ENCODE data around the gene GPR160. TPM values are rescaled to one million over a fixed set of nuclear protein-coding genes. Genes with fewer than 3 reads are reported as not detected.

The GPR160 gene
- total RNA-seq, 2 experiments from 2014 or later, result 90.5 to 117 TPM

DNA sequence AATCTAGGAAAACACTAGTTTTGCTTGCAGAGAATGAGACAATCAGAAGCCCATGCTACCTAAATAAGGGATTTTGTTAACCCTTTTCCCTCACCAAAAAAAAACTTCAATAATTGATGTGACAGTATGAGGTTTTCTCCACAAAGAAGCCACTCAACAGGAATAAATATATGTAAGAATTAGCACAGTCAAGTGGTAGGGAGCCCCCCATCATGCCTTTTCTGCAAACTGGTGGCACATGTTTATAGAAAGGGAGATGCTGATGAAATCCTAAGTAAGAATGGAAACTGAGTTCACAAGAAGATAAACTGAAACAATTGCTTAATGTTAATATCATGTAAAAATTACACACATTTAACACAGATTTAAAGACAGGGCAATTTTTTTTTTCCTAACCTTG lies 92.7 kb downstream of the GPR160 start:
- Histone ChIP-seq H3K4me2 (ENCODE audit: low read length) (peak overlapping the region; percentile 77), H3K9me2 (ENCODE audit: insufficient read depth, low read length) (no peaks in the 10 kb centered on the region), H3K79me2 (ENCODE audit: insufficient read depth, low read depth, low read length) (peaks cover 70% of the 10 kb centered on the region), H3K9me3 (ENCODE audit: low read length) (peaks cover 7% of the 10 kb centered on the region; the same call in 1 of the 2 replicates), H3K36me3 (ENCODE audit: insufficient read depth, low read length) (peaks cover 70% of the 10 kb centered on the region), H2AFZ (ENCODE audit: low read length) (no peak overlapping the region; the same call in 1 of the 2 replicates), H4K20me1 (ENCODE audit: insufficient read depth, low read length) (no peaks in the 10 kb centered on the region), H3K4me3 (ENCODE audit: low read depth, low read length, poor library complexity, severe bottlenecking) (peak overlapping the region; percentile 61), H3K4me1 (ENCODE audit: insufficient read depth, low read length, poor library complexity, severe bottlenecking) (peaks cover 80% of the 10 kb centered on the region), H3K27ac (ENCODE audit: low read depth, low read length, poor library complexity, severe bottlenecking) (peak overlapping the region; percentile 96)
- BruUV-seq (replicated peaks), result no TSS peak
- CTCF ChIA-PET (ENCODE audit: unreplicated experiment), result no interaction called here
- no peak for TF ChIP-seq EZH2phosphoT487 (IDR thresholded peaks at IDR 0.05; ENCODE audit: borderline replicate concordance, low read depth, low read length)
- TF ChIP-seq, protein P1, sequence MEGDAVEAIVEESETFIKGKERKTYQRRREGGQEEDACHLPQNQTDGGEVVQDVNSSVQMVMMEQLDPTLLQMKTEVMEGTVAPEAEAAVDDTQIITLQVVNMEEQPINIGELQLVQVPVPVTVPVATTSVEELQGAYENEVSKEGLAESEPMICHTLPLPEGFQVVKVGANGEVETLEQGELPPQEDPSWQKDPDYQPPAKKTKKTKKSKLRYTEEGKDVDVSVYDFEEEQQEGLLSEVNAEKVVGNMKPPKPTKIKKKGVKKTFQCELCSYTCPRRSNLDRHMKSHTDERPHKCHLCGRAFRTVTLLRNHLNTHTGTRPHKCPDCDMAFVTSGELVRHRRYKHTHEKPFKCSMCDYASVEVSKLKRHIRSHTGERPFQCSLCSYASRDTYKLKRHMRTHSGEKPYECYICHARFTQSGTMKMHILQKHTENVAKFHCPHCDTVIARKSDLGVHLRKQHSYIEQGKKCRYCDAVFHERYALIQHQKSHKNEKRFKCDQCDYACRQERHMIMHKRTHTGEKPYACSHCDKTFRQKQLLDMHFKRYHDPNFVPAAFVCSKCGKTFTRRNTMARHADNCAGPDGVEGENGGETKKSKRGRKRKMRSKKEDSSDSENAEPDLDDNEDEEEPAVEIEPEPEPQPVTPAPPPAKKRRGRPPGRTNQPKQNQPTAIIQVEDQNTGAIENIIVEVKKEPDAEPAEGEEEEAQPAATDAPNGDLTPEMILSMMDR (conservative IDR thresholded peaks at IDR 0.05; ENCODE audit: low read length), result no peak
- peak; percentile 50 for DNase-seq (ENCODE audit: low spot score)
- intact Hi-C loops (cut with micrococcal nuclease; ENCODE audit: unreplicated experiment), result no loop called here
- POLR2A ChIA-PET, result interaction anchor here (1.5 to 5.4 kb wide), 3 partner anchors 8 to 24 kb away, joined by 4 to 86 read pairs (median 30); no protein-coding TSS in a partner anchor

DNA sequence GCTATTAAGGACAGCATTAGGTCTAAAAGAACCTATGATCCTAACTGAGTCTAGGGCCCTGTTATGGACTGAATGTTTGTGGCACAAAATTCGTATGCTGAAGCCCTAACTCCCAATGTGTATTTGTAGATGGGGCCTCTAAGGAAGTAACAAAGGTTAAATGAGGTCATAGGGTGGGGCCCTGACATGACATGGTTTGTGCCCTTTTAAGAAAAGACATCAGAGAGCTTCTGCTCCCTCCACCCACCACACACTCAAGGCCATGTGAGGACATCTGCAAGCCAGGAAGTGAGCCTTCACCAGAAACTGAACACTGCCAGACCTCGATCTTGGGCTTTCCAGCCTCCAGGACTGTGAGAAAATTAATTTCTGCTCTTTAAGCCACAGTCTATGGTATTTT lies 94.5 kb downstream of the GPR160 start:
- intact Hi-C loops (cut with micrococcal nuclease; ENCODE audit: unreplicated experiment), result no loop called here
- no peak overlapping the region for H2AFZ ChIP-seq (ENCODE audit: low read length)
- TF ChIP-seq, protein P1 (conservative IDR thresholded peaks at IDR 0.05; ENCODE audit: low read length), result no peak
- H3K9me3 ChIP-seq (ENCODE audit: low read length), result peaks cover 7% of the 10 kb centered on the region; the same call in 1 of the 2 replicates
- H4K20me1 ChIP-seq (ENCODE audit: insufficient read depth, low read length), result no peaks in the 10 kb centered on the region
- peak overlapping the region; percentile 96 for H3K27ac ChIP-seq (ENCODE audit: low read depth, low read length, poor library complexity, severe bottlenecking)
- peak; percentile 79 for DNase-seq (ENCODE audit: low spot score)
- H3K79me2 ChIP-seq (ENCODE audit: insufficient read depth, low read depth, low read length), result peaks cover 57% of the 10 kb centered on the region
- H3K36me3 ChIP-seq (ENCODE audit: insufficient read depth, low read length), result peaks cover 79% of the 10 kb centered on the region
- H3K4me1 ChIP-seq (ENCODE audit: insufficient read depth, low read length, poor library complexity, severe bottlenecking), result peaks cover 65% of the 10 kb centered on the region
- no TSS peak for BruUV-seq (replicated peaks)
- CTCF ChIA-PET (ENCODE audit: unreplicated experiment), result interaction anchor here (0.7 kb wide), 1 partner anchor 32 kb away, joined by 4 read pairs; no protein-coding TSS in a partner anchor
- POLR2A ChIA-PET, result interaction anchor here (0.6 to 1.8 kb wide), 7 partner anchors 10 to 39 kb away, joined by 3 to 11 read pairs (median 4); no protein-coding TSS in a partner anchor
- H3K4me2 ChIP-seq (ENCODE audit: low read length), result peak overlapping the region; percentile 43
- no peaks in the 10 kb centered on the region for H3K9me2 ChIP-seq (ENCODE audit: insufficient read depth, low read length)
- peak overlapping the region; percentile 24 for H3K4me3 ChIP-seq (ENCODE audit: low read depth, low read length, poor library complexity, severe bottlenecking)

Small RNA genes within 50 kb of the gene (small RNA-seq; reads per million reads assigned to genes)
- 0.21 reads per million for gene RNU4-38P

Other genes starting within 250 kb of the GPR160 start
- 0.08 and 0.47 TPM in 2 replicates for gene LRRIQ4, start 225.1 kb upstream of the GPR160 start, total RNA-seq (2014; rRNA removed; shearing (Covaris generic))
- gene LRRIQ4, start 225.1 kb upstream of the GPR160 start, total RNA-seq (2022), result 0.17 and 0.39 TPM in 2 replicates
- gene LRRC34, start 225.1 kb upstream of the GPR160 start, total RNA-seq (2014; rRNA removed; shearing (Covaris generic)), result 2.2 and 2.8 TPM in 2 replicates
- gene LRRC34, start 225.1 kb upstream of the GPR160 start, total RNA-seq (2022), result 3.3 and 3.9 TPM in 2 replicates
- not detected in 2 replicates for gene LRRC31, start 168.1 kb upstream of the GPR160 start, total RNA-seq (2014; rRNA removed; shearing (Covaris generic))
- not detected in 2 replicates for gene LRRC31, start 168.1 kb upstream of the GPR160 start, total RNA-seq (2022)
- gene SAMD7, start 126.4 kb upstream of the GPR160 start, total RNA-seq (2014; rRNA removed; shearing (Covaris generic)), result 0.23 and 1.1 TPM in 2 replicates
- 0.93 and 0.96 TPM in 2 replicates for gene SAMD7, start 126.4 kb upstream of the GPR160 start, total RNA-seq (2022)
- gene SEC62, start 71.2 kb upstream of the GPR160 start, total RNA-seq (2014; rRNA removed; shearing (Covaris generic)), result 64.5 and 77.4 TPM in 2 replicates
- 163 and 176 TPM in 2 replicates for gene SEC62, start 71.2 kb upstream of the GPR160 start, total RNA-seq (2022)
- 36.1 and 40.6 TPM in 2 replicates for gene PHC3, start 143.7 kb downstream of the GPR160 start, total RNA-seq (2014; rRNA removed; shearing (Covaris generic))
- gene PHC3, start 143.7 kb downstream of the GPR160 start, total RNA-seq (2022), result 89.7 and 104 TPM in 2 replicates
- 27.6 and 28.9 TPM in 2 replicates for gene PRKCI, start 184.4 kb downstream of the GPR160 start, total RNA-seq (2014; rRNA removed; shearing (Covaris generic))
- gene PRKCI, start 184.4 kb downstream of the GPR160 start, total RNA-seq (2022), result 36.2 and 38.3 TPM in 2 replicates